ENCODE measurements around the gene SRMS. TPM values are rescaled to one million over a fixed set of nuclear protein-coding genes. Genes with fewer than 3 reads are reported as not detected.

The SRMS gene
- total RNA-seq, 1 experiment from 2014 or later = 1.4 TPM

DNA sequence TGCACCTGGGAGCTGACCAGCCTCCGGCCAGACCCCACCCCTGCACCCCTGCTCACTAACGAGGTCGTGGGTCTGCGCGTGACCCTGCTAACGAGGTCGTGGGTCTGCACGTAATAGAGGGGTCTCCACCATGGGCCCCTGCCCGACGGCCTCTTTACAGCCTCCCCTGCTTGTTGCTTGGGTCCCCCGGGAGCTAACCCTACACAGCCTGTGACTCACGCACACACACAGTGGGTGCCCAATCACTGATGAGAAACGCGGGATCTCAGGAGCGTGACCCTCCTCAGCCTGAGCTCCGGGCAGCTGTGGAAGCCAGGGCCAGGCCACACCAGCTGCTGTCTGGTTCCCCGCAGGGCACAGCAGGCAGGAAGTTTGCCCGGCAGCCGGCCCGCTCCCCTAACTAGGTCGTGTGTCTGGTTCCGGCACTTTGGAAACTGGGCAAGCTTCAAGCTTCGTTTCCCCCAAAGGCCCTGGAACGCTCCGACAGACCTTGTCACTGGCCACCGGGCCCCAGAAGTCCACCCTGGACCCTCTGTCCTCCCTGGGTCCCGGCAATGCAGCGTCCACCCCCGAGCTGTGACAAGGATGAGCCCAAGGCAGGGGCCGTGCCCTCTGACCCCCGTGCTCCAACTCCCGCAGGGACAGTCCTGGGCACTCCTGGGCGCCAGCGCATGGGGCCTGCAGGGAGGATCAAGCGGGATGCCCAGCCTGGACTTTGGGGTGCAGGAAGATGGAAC is 11.1 kb downstream of the SRMS start:
- Mint-ChIP-seq H3K36me3 (ENCODE audit: insufficient read depth, unreplicated experiment) (no peaks in the 10 kb centered on the region), H3K9me3 (ENCODE audit: unreplicated experiment) (no peaks in the 10 kb centered on the region), H3K4me1 (ENCODE audit: insufficient read depth, unreplicated experiment) (peaks cover 21% of the 10 kb centered on the region), H3K4me3 (ENCODE audit: unreplicated experiment) (peak overlapping the region; percentile 73), H3K27ac (ENCODE audit: low read depth, unreplicated experiment) (no peak overlapping the region), H3K27me3 (ENCODE audit: insufficient read depth, unreplicated experiment) (no peaks in the 10 kb centered on the region)
- DNase-seq (ENCODE audit: unreplicated experiment) = peak; percentile 41
- ChIA-PET POLR2A (interaction anchor here (0.6 to 11.8 kb wide), 14 partner anchors 9 to 444 kb away, joined by 3 to 124 read pairs (median 14); partner anchors contain the start of genes ARFRP1, GMEB2, PPDPF and PRPF6), CTCF (interaction anchor here (0.5 to 2.7 kb wide), 11 partner anchors 14 to 539 kb away, joined by 3 to 20 read pairs (median 4); partner anchors contain the start of genes PPDPF and YTHDF1)
- BruUV-seq (replicated peaks) = no TSS peak
- intact Hi-C loops (cut with micrococcal nuclease) = loop anchor here (2.0 to 10.0 kb wide), 4 partner anchors 108 to 421 kb away; partner anchors contain the start of genes TNFRSF6B, TPD52L2 and UCKL1
- TF ChIP-seq CTCF (IDR thresholded peaks at IDR 0.05; ENCODE audit: unreplicated experiment) = no peak

GRCh38 chr20:63534831-63535651 is 12.5 kb downstream of the SRMS start:
- ChIA-PET CTCF (interaction anchor here (0.5 to 2.5 kb wide), 4 partner anchors 9 to 357 kb away, joined by 3 to 10 read pairs (median 4); no protein-coding TSS in a partner anchor), POLR2A (interaction anchor here (0.7 to 11.8 kb wide), 12 partner anchors 8 to 446 kb away, joined by 3 to 124 read pairs (median 4); partner anchors contain the start of genes GMEB2, PPDPF, PRPF6 and SAMD10)
- intact Hi-C loops (cut with micrococcal nuclease) = loop anchor here (5.0 to 10.0 kb wide), 3 partner anchors 110 to 422 kb away; partner anchors contain the start of genes TNFRSF6B and UCKL1
- Mint-ChIP-seq H3K36me3 (ENCODE audit: insufficient read depth, unreplicated experiment) (no peaks in the 10 kb centered on the region), H3K4me3 (ENCODE audit: unreplicated experiment) (no peak overlapping the region), H3K27me3 (ENCODE audit: insufficient read depth, unreplicated experiment) (no peaks in the 10 kb centered on the region), H3K27ac (ENCODE audit: low read depth, unreplicated experiment) (no peak overlapping the region), H3K4me1 (ENCODE audit: insufficient read depth, unreplicated experiment) (peaks cover 21% of the 10 kb centered on the region), H3K9me3 (ENCODE audit: unreplicated experiment) (no peaks in the 10 kb centered on the region)
- TF ChIP-seq CTCF (IDR thresholded peaks at IDR 0.05; ENCODE audit: unreplicated experiment) = no peak
- DNase-seq (ENCODE audit: unreplicated experiment) = no peak
- no TSS peak for BruUV-seq (replicated peaks)

DNA sequence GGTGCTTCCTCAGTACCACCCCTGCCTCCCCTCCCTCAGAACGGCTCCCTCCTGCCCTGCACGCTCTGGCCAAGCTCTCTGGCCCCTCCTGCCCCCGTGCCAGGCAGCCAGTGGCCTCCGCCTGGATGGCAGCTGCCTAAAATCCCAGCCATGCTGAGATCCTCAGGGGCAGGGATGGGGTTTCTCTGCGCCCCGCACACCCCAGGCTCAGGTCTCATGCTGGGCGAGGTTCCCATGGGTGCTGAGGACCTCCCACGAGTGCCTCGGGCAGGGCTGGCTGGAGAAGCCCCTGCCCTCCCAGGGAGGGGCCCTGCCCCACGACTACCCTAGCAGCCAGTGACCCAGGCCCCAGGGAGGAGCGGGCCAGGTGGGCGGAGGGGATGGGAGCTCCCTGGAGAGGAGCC is 13.1 kb downstream of the SRMS start:
- H3K4me3 Mint-ChIP-seq (ENCODE audit: unreplicated experiment) = no peak overlapping the region
- H3K4me1 Mint-ChIP-seq (ENCODE audit: insufficient read depth, unreplicated experiment) = peaks cover 21% of the 10 kb centered on the region
- no peaks in the 10 kb centered on the region for H3K9me3 Mint-ChIP-seq (ENCODE audit: unreplicated experiment)
- BruUV-seq (replicated peaks) = no TSS peak
- ChIA-PET CTCF (interaction anchor here (0.8 to 1.0 kb wide), 2 partner anchors 12 to 38 kb away, joined by 3 to 4 read pairs; no protein-coding TSS in a partner anchor), POLR2A (interaction anchor here (0.6 to 11.8 kb wide), 12 partner anchors 9 to 446 kb away, joined by 3 to 124 read pairs (median 4); partner anchors contain the start of genes GMEB2, PPDPF, PRPF6 and TPD52L2)
- no peak overlapping the region for H3K27ac Mint-ChIP-seq (ENCODE audit: low read depth, unreplicated experiment)
- TF ChIP-seq CTCF (IDR thresholded peaks at IDR 0.05; ENCODE audit: unreplicated experiment) = no peak
- no peaks in the 10 kb centered on the region for H3K36me3 Mint-ChIP-seq (ENCODE audit: insufficient read depth, unreplicated experiment)
- H3K27me3 Mint-ChIP-seq (ENCODE audit: insufficient read depth, unreplicated experiment) = no peaks in the 10 kb centered on the region
- DNase-seq (ENCODE audit: unreplicated experiment) = no peak
- intact Hi-C loops (cut with micrococcal nuclease) = loop anchor here (10.0 kb wide), 1 partner anchor 110 kb away; no protein-coding TSS in a partner anchor
